HG03139 (cell line): ENCODE measurements around the gene SLC9B2.

Experiments used
- ATAC-seq: cut with Tn5 transposase; IDR thresholded peaks from one replicate; pipeline ENCODE4 v1.9.1; 2021; ENCODE audit not compliant: unreplicated experiment

The SLC9B2 gene

GRCh38 chr4:103076747-103077347, at the start of gene SLC9B2:
Gene SLC9B2 (minus strand): TSS chr4:103076761. CDS start chr4:103067550, 9,211 bp downstream.
- peak; percentile 34 for ATAC-seq

DNA sequence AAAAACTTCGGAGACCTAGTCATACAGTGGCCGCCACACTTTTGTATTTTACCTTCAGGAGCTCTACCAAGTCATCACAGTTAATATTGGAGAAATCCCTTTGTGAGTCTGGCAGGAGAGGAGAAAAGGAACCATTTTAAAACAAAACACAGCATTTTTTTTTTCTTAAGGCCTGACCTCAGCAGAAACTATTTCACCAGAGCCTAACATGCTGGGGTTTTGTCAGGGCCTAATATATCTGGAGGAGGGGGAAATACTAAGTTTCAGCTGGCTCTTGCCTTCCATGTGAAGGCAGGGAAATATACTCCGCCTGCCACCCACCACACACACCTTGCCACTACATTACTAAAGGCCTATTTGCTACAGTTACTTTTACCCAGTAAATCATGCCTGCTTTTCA, 49.6 kb upstream of the SLC9B2 start:
- no peak for ATAC-seq

GRCh38 chr4:103123114-103123513, 46.6 kb upstream of the SLC9B2 start:
- no peak for ATAC-seq

DNA sequence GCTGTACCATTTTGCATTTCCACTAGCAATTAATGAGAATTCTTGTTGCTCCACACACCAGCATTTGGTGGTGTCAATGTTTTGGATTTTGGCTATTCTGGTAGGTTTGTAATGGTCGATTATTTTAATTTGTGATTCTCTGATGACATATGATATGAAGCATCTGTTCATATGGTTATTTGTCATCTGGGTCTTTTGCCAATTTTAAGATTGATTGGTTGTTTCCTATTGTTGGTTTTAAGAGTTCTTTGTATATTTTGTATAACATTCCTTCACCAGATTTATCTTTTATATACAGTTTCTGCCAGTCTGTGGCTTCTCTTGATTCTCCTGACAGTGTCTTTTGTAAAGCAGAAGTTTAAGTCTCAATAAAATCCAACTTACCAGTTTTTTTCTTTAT, 41.6 kb upstream of the SLC9B2 start:
- ATAC-seq, result no peak

GRCh38 chr4:103111598-103111997, 35.0 kb upstream of the SLC9B2 start:
- no peak for ATAC-seq

DNA sequence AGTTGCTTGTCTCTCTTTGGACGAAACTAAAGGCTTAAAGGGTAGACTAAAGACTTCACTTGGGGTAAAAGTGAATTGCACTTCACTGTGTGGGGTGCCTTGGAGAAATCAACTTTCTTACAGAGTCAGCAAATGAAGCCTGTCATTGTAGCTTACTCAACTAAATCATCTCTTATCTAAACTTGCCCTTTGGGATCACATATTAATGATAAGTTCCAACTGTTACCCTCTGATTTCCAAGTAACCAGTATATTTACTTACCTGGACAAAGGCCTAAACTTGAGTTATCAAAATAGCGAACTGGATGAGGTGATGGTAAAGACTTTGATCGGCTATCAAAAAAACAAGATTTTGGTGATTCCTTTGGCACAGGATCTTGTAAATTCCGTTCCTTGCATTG, 32.0 kb upstream of the SLC9B2 start:
- no peak for ATAC-seq

DNA sequence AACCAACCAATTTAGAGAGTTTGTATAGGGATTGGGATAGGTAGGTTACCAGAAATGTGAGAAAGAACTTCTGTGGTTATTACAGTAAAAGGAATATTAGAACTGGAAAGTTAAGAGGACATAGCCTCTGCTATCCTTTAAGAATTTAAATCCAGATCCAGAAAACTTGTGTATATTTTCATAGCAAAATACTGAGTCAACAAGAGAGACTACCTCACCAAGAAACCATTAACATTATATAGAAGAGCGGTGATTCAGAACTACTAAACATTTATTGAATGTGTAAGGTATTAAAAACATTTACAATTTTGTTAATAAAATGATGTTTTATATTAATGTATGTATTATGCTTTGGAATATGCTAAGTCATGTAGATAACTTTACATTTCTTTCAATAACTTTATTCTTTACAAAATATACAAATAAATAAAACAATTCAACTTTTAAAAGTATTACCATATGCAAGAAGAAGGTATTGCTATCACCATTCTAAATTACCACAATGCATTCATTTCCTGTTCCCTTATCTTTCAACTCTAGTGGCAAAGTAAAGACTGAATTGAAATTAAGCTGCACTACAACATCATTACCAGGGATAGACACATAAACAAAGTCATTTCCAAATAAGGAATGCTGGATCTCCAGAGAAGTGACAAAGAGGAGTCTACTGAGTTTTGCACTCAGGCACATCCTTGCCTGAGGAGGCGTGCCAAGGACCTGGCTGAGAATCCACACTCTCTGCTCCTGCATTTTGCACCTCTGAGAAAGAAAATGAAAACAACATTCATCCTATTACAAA, 29.2 kb upstream of the SLC9B2 start:
- no peak for ATAC-seq

DNA sequence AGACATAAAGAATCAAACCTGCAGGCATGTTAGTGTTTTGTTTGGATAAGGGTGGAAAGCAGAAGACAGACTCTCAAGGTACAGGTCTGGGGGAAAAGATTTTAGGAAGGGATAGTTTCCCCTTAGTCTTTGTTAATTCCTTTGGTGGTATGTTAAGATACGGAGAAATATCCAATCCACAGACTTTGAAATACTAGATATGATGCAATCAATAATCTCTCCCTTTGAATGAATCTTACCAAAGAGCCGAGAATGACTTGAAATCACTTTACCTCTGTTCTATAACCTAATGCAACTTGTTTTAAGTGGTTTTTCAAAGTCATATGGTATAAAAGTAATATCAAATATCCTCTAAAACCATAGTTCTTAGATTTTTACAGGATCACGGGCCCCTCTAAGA, 28.3 kb upstream of the SLC9B2 start:
- ATAC-seq, result no peak

GRCh38 chr4:103100691-103101090, 24.1 kb upstream of the SLC9B2 start:
- ATAC-seq, result no peak

GRCh38 chr4:103099691-103100392, 23.3 kb upstream of the SLC9B2 start, which contains the start of gene BDH2:
Gene BDH2 (minus strand): TSS chr4:103099834. CDS start chr4:103096254, 3,580 bp downstream.
- ATAC-seq, result peak; percentile 98

GRCh38 chr4:103098756-103099440, 22.3 kb upstream of the SLC9B2 start:
- no peak for ATAC-seq

GRCh38 chr4:103098341-103098740, 21.8 kb upstream of the SLC9B2 start:
- ATAC-seq, result no peak

- no peak for ATAC-seq
Observed at GRCh38 chr4:103097112-103097511, 20.6 kb upstream of the SLC9B2 start.

DNA sequence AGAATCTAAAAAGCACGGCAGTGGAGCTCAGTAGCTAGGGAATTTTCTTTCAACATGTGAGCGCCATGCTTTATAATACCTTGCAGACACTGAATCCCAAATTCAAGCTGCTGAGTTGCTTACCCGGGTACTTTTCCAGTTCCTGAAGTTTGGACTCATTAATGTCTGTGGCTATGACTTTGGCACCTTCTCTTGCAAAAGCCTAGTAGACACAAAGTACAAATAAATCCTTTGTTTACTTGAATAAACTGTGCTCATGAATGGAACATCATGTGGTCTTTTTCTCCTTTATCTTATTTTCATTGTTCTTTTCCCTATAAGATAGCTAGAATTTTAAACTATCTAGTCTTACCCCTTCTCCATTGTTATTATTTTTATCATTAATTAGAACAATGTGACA, 18.5 kb upstream of the SLC9B2 start:
- no peak for ATAC-seq

DNA sequence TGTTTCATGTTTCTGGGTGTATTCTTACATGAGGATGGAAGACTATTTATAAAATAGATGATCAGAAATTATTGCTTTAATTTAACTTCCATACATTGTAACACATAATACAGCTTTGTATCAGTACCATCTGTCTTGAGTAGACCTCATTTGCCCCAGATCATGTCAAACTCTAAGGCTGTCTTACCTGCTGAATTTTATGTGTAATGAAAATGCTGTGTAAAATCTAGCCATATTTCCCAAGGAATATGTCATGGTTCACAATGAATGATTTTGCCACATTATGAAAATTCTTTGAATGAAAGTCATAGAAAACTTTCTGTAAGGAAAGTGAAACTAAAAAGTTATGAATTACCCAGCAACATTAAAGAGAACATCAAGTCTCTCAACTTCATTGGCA, 15.7 kb upstream of the SLC9B2 start:
- no peak for ATAC-seq

DNA sequence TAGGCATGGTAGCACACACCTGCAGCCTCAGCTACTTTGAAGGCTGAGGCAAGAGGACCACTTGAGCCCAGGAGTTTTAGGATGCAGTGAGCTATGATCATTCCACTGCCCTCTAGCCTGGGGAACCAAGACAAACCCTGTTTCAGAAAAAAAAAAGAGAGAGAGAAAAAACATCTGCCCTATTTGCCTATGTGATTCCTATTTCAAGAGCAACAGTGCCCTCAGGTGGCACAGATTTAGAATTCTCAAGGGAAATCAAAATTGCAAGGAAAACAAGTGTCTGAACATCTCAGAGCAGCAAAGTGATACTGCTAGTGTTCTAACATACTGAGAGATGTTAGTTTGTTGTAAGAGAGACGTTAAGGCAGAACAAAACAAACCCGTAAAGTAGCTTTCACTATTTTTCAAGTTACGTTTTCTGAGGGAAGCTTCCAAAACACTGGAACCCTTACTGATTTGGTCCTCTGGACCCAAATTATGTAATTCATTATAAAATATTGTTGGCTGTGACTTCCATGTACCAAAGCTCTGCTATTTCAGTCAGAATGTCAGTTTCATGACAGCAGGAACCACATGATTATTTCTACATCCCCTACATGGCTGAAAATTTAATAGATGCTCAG, 15.2 kb upstream of the SLC9B2 start:
- ATAC-seq, result peak; percentile 77

DNA sequence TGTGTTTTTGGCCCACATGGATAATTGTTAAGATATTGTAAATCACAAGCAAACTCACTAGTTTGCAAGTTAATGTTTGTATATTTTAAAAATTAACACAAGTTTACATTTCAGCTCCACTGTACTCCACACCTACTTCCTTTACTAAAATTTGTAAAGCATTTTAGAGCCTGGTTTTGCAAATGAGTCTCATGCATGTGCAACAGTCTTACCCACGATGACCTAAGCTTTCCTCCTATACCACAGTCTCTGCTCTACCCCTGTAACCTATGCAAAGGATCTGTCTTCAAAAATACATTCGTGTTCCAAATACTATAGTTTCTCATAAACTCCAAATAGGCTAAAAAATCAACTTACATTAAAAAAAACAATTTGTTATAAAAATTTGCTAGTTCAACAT, 12.9 kb upstream of the SLC9B2 start:
- ATAC-seq, result no peak

- no peak for ATAC-seq
Observed at GRCh38 chr4:103086551-103086950, 10.0 kb upstream of the SLC9B2 start.

DNA sequence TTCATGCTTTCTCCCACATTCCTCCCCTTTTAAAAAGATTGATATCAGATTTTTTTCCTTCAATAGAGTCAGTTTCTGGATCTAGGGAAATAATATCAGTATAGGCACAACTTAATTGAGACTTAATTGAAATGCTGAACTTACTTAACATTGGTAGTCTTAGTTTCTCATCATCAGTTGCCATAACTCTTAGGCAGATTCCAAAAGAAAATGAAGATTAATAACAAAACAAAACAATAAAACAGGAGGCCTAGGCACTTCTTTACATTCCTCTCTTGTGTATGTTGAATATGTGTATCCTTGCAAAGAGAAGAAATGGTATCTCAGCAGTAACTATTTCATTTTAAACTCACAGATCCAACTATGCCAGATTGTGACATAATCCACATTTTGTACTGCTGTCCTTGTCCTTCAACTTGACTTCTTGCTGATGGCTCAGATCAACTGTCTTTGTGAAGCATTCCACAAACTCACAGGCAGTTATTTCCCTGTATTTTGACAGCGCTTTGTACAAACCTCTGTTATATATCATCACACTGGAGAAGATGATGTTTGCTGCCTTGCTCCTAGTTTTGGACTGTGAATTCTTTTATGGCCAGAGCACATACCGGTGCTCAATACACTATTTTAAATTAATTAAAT, 9.1 kb upstream of the SLC9B2 start:
- ATAC-seq, result no peak

DNA sequence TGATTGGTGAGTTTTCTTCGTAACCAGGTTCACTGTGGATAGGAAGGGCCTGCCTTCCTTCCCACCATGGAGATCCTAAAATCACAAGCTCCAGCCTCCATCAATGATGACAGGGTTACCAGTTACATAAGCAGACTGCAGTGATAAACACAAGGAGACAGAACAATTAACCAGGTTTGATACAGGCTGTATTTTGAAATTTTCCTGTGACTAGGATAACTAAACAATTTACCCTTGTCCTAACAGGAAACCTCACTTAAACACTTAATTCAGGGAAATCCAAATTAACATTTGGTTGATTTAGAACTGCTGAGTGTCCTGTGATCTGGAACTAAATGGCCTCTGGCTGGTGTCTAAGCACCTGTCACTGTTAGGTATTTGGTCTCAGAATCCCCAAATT, 3.1 kb upstream of the SLC9B2 start:
- ATAC-seq, result no peak
